BLaER1 treated with 17β-estradiol and CSF1 and Interleukin-3, amounts not matched to agents 10 nM and 100 nM (cell line): Measurements from ENCODE around the gene LRRK1.

Source experiments
- H3K27ac ChIP-seq, 11 experiments: shearing (Covaris generic); formaldehyde crosslinking; 2 replicates each; pipeline ENCODE4 v1.8.1; 2022
- H3K27me3 ChIP-seq, 11 experiments: shearing (Covaris generic); formaldehyde crosslinking; 2 replicates each; pipeline ENCODE4 v1.8.1; 2022
- H3K36me3 ChIP-seq, 11 experiments: shearing (Covaris generic); formaldehyde crosslinking; 2 replicates each; pipeline ENCODE4 v1.8.1; 2022
- H3K4me1 ChIP-seq, 10 experiments: shearing (Covaris generic); formaldehyde crosslinking; 2 replicates each; pipeline ENCODE4 v1.8.1; 2022
- H3K4me2 ChIP-seq, 11 experiments: shearing (Covaris generic); formaldehyde crosslinking; 2 replicates each; pipeline ENCODE4 v1.8.1; 2022
- H3K4me3 ChIP-seq, 10 experiments: shearing (Covaris generic); formaldehyde crosslinking; 2 replicates each; pipeline ENCODE4 v1.8.1; 2022
- H3K9ac ChIP-seq, 11 experiments: shearing (Covaris generic); formaldehyde crosslinking; 2 replicates each; pipeline ENCODE4 v1.8.1; 2022
- H3K9me3 ChIP-seq, 11 experiments: shearing (Covaris generic); formaldehyde crosslinking; replicated peaks in 1 of 11; 2 replicates each; pipeline ENCODE4 v1.8.1; 2022
- H4K20me1 ChIP-seq, 11 experiments: shearing (Covaris generic); formaldehyde crosslinking; 2 replicates each; pipeline ENCODE4 v1.8.1; 2022
- Cebpa-rat ChIP-seq, 11 experiments: shearing (Covaris generic); IDR thresholded peaks; 2 replicates each; pipeline ENCODE4 v1.8.1; 2022

LRRK1 gene

DNA sequence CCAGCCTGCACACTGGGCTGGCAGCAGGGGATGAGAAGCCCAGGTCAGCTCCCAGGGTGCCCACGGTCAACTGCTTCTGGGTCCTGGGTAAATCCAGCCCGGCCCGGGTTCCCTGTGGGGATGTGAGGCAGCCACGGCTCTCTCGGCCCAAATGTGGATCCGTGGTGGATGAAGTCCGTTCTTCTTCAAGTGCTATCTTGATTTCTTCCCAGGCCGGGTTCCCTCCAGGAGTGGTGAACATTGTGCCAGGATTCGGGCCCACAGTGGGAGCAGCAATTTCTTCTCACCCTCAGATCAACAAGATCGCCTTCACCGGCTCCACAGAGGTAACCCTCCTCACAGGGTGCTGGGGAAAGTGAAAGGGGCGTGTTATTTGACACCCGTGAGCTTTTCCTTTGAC lies 23.4 kb upstream of the LRRK1 start:
- Histone ChIP-seq H3K9me3 (no peaks in the 10 kb centered on the region), H3K4me1 (peaks cover 5 to 14% (median 10%) of the 10 kb centered on the region in 10 experiments; a peak in 19 of 20 replicates), H3K36me3 (no peaks in the 10 kb centered on the region), H3K9ac (no peak overlapping the region), H3K27me3 (peaks cover 28 to 41% (median 37%) of the 10 kb centered on the region in 11 experiments), H3K4me3 (no peak overlapping the region), H3K27ac (no peak overlapping the region), H4K20me1 (peaks cover 0 to 10% (median 0%) of the 10 kb centered on the region in 11 experiments; a peak in 4 of 22 replicates), H3K4me2 (no peak overlapping the region)
- no peak for TF ChIP-seq Cebpa-rat (IDR thresholded peaks at IDR 0.05)

DNA sequence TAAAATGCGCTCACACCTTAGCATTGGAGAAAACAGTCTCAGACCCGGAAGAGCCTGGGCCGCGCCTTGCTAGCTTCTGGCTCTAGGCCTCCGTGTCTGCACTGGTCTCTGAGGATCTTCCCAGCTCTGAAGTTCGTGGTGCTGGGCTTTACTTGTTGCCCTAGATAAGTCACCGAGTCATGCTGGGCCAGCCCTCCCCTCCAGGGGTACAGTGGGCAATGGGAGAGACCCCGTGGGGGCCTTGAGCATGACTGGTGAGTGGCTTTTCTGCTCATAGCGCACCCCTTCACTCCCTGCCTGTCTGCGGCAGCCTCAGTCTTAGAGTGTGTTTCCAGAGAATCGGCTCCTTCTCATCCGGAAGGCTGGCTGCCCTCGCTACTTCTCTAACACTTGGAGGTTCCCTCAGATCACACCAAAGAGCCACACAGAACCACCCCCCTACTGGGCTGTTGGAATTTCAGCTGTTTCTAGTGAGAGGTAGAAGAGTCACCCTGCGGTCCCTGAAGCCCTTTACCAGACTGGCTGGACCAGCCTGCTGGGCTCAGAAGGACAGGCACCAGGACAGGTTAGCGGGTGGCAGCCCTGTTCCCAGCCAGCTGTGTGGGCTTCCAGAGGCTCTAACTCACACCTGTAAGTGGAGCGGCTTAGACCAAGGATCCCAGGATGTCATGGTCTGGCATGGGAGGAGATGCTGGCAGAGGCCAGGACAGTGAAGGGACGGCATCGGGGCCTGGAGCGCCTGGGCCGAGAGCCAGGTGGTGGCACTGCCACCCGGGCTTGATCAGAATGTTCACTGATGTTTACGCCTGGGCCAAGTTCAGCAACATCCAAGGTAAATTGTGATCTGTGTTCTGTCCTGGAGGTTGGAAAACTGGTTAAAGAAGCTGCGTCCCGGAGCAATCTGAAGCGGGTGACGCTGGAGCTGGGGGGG lies 21.7 kb upstream of the LRRK1 start:
- Histone ChIP-seq H3K9me3 (no peaks in the 10 kb centered on the region), H3K4me2 (no peak overlapping the region), H3K27me3 (peaks cover 11 to 33% (median 20%) of the 10 kb centered on the region in 11 experiments), H4K20me1 (peaks cover 0 to 3% (median 0%) of the 10 kb centered on the region in 11 experiments; a peak in 3 of 22 replicates), H3K4me3 (no peak overlapping the region), H3K27ac (no peak overlapping the region), H3K36me3 (no peaks in the 10 kb centered on the region), H3K9ac (no peak overlapping the region), H3K4me1 (peaks cover 2 to 20% (median 4%) of the 10 kb centered on the region in 10 experiments; a peak in 16 of 20 replicates)
- TF ChIP-seq Cebpa-rat (IDR thresholded peaks at IDR 0.05): no peak

DNA sequence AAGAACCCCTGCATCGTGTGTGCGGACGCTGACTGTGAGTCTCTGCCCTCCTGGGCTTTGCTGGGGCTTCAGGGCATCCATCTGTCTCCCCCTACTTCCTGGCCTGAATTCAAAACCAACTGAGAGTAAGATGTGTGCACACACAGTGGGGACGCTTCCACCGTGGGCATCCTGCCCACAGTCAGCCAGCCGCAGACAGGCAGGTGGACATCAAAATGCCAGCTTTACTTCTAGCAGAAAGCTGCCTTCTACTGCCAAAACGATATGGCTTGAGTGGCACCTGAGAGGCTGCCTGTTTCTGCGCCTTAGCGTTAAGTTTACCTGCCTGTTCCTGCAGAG lies 21.0 kb upstream of the LRRK1 start:
- H3K36me3 ChIP-seq: no peaks in the 10 kb centered on the region
- peaks cover 6 to 24% (median 8%) of the 10 kb centered on the region in 10 experiments; a peak in 16 of 20 replicates for H3K4me1 ChIP-seq
- no peaks in the 10 kb centered on the region for H3K9me3 ChIP-seq
- H3K27me3 ChIP-seq: peaks cover 4 to 30% (median 14%) of the 10 kb centered on the region in 11 experiments; a peak in 19 of 22 replicates
- no peak for TF ChIP-seq Cebpa-rat (IDR thresholded peaks at IDR 0.05)
- H3K4me3 ChIP-seq: no peak overlapping the region
- H4K20me1 ChIP-seq: peaks cover 0 to 3% (median 0%) of the 10 kb centered on the region in 11 experiments; a peak in 2 of 22 replicates
- no peak overlapping the region for H3K27ac ChIP-seq
- H3K4me2 ChIP-seq: no peak overlapping the region
- no peak overlapping the region for H3K9ac ChIP-seq

DNA sequence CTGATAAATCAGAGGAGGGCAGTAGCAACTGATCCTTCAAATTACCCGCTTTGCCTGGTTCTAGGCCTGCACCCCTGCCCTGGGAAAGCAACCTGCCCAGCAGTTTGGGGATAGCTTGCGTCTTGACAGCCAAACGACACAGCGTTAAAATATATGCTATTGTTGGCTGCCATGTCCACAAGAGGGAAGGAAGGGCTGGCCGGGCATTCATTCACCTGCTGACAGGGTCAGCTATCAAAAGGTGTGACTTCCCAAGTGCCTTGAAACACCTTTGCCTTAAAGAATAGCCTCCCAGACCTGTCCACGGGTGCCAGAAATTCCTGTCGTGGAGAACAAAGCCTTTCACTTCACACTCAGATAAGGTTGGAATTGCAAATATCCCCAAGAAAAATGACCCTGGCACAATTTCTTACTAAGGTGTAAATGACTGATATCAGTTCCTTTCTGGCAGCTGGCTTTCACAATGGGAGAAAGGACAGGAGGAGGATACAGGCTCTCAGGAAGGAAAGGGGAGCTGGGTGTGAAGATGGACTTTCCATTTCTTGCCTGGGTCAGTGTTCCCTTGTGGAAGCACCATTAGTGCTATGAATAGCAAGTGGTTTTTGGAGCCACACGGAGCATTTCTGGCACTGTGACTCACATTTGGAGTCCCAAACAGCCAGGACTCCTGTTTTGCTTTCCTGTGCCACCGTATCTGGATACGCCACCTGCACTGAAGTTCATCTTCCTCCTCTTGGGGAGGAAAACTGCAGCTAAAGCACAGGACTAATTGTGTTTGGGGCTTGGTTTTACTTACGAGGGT lies 20.3 kb upstream of the LRRK1 start:
- H3K9me3 ChIP-seq: no peaks in the 10 kb centered on the region

DNA sequence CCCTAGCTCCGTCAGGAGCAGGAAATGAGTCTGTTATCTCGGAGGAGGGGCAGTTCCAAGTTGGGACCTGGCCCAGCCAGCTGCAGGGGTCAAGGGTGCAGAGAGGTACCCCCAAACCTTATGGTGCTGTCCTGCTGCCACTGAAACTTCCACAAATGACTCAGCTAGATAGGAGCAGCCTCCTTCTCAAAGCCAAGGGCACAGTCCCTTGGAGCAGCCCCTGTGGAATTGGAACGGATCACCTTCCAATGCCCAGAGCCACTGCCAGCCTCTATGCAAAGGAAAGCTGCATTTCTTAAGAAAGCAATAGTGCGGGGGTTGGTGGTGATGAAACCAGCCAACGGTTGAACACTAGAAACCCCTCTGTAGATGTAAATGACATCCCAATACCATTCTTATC lies 19.6 kb upstream of the LRRK1 start:
- H3K27me3 ChIP-seq: peaks cover 0 to 15% (median 0%) of the 10 kb centered on the region in 11 experiments; a peak in 6 of 22 replicates
- H3K9me3 ChIP-seq: no peaks in the 10 kb centered on the region
- TF ChIP-seq Cebpa-rat (IDR thresholded peaks at IDR 0.05): no peak
- no peak overlapping the region for H3K4me3 ChIP-seq
- no peak overlapping the region for H3K27ac ChIP-seq
- no peak overlapping the region for H3K4me2 ChIP-seq
- no peak overlapping the region for H3K9ac ChIP-seq
- H3K36me3 ChIP-seq: no peaks in the 10 kb centered on the region
- H3K4me1 ChIP-seq: peaks cover 6 to 24% (median 8%) of the 10 kb centered on the region in 10 experiments; a peak in 16 of 20 replicates
- H4K20me1 ChIP-seq: no peaks in the 10 kb centered on the region; a peak in 1 of 22 replicates

More for the DNA sequence above, 20.3 kb upstream of the LRRK1 start:
- Histone ChIP-seq H3K4me2 (no peak overlapping the region), H3K27ac (no peak overlapping the region), H3K9ac (no peak overlapping the region), H3K27me3 (peaks cover 0 to 22% (median 6%) of the 10 kb centered on the region in 11 experiments; a peak in 13 of 22 replicates), H4K20me1 (no peaks in the 10 kb centered on the region; a peak in 1 of 22 replicates), H3K4me1 (peaks cover 6 to 24% (median 8%) of the 10 kb centered on the region in 10 experiments; a peak in 16 of 20 replicates), H3K4me3 (no peak overlapping the region), H3K36me3 (no peaks in the 10 kb centered on the region)
- no peak for TF ChIP-seq Cebpa-rat (IDR thresholded peaks at IDR 0.05)

DNA sequence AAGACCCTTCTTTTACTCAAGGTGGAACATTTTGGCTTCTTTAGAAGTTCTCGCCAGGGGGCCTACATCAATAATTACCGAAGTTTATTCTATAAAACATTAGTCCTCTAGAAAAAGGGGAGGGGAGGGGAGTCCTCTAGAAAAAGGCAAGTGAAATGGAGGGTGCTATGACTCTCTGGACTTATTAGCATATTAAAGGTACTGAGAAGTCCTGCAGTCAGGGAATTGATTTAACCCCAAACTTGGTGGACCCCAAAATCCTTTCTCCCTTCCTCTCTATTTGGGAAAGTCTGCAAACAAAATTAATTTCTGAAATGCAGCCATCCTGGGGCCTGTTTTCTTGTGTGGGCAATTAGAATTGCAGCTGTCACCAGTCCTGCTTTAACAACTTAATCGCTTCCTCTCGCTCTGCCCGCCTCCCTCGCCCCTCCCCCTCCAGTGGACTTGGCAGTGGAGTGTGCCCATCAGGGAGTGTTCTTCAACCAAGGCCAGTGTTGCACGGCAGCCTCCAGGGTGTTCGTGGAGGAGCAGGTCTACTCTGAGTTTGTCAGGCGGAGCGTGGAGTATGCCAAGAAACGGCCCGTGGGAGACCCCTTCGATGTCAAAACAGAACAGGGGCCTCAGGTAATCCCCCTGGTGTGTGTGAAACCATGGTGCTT lies 18.9 kb upstream of the LRRK1 start:
- H4K20me1 ChIP-seq: no peaks in the 10 kb centered on the region; a peak in 1 of 22 replicates
- H3K9me3 ChIP-seq: no peaks in the 10 kb centered on the region
- H3K4me1 ChIP-seq: peaks cover 6 to 24% (median 8%) of the 10 kb centered on the region in 10 experiments; a peak in 16 of 20 replicates
- no peak overlapping the region for H3K4me3 ChIP-seq
- peaks cover 0 to 15% (median 0%) of the 10 kb centered on the region in 11 experiments; a peak in 5 of 22 replicates for H3K27me3 ChIP-seq
- no peak overlapping the region for H3K4me2 ChIP-seq
- no peaks in the 10 kb centered on the region for H3K36me3 ChIP-seq
- no peak overlapping the region for H3K27ac ChIP-seq
- no peak overlapping the region for H3K9ac ChIP-seq
- TF ChIP-seq Cebpa-rat (IDR thresholded peaks at IDR 0.05): no peak

DNA sequence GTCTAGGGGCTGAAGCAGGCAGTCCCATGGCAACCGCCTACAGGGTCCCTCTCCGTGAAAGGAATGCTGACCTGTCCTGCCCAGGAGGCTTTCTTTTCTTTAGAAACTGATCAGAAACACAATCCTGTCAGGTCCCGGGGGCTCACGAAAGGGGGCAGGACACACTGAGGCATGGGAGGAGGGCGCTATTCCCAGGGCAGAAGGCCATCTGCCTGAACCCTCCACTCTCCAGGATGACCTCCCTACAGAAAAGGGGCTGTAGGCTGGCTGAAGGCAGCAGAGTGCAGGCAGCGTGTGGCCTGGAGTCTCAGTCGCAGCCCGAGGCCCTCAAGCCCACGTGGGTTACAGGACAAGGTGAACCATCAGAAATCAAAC lies 18.4 kb upstream of the LRRK1 start:
- Histone ChIP-seq H4K20me1 (no peaks in the 10 kb centered on the region; a peak in 1 of 22 replicates), H3K4me3 (no peak overlapping the region), H3K27ac (no peak overlapping the region), H3K27me3 (peaks cover 0 to 15% (median 0%) of the 10 kb centered on the region in 11 experiments; a peak in 5 of 22 replicates), H3K9me3 (no peaks in the 10 kb centered on the region), H3K36me3 (no peaks in the 10 kb centered on the region), H3K4me2 (peak overlapping the region in 2 of 11 experiments; percentile 21 to 31; a peak in 2 of 22 replicates), H3K4me1 (peaks cover 6 to 24% (median 8%) of the 10 kb centered on the region in 10 experiments; a peak in 16 of 20 replicates), H3K9ac (no peak overlapping the region)
- TF ChIP-seq Cebpa-rat (IDR thresholded peaks at IDR 0.05): no peak

DNA sequence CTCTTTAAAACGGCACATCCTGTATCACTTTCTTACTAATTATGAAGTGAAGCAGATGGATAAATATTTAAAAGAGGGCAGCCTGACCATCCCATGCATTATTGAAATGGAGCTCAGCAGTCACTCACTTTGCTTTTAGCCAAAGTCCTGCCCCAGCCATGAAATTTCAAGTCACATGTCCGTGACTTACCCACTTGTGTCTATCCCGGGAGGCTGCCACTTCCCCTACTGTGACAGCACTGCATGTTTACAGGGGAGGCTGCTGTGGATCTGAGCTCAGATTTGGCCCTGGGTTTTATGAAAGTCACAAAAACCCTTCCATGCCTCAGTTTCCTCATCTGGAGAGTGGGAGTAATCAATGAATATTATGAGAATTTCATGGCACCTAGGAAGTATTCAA lies 17.9 kb upstream of the LRRK1 start:
- no peaks in the 10 kb centered on the region; a peak in 1 of 22 replicates for H4K20me1 ChIP-seq
- no peak overlapping the region for H3K9ac ChIP-seq
- H3K27me3 ChIP-seq: peaks cover 0 to 15% (median 0%) of the 10 kb centered on the region in 11 experiments; a peak in 5 of 22 replicates
- H3K27ac ChIP-seq: no peak overlapping the region
- peak overlapping the region in 2 of 11 experiments; percentile 21 to 31; a peak in 2 of 22 replicates for H3K4me2 ChIP-seq
- no peaks in the 10 kb centered on the region for H3K36me3 ChIP-seq
- no peak overlapping the region for H3K4me3 ChIP-seq
- H3K4me1 ChIP-seq: peaks cover 6 to 24% (median 8%) of the 10 kb centered on the region in 10 experiments; a peak in 16 of 20 replicates
- no peak for TF ChIP-seq Cebpa-rat (IDR thresholded peaks at IDR 0.05)
- no peaks in the 10 kb centered on the region for H3K9me3 ChIP-seq
